OCI-LY7 (cell line): ENCODE results near the gene SLC27A5.

ENCODE experiments used
- EZH2phosphoT487 ChIP-seq: fragments of 200-600 bp; sonication (generic); IDR thresholded peaks from 2 replicates; pipeline ENCODE4 v1.6.1; 2018; ENCODE audit warnings: low read depth, borderline replicate concordance, mild to moderate bottlenecking, mixed run types, antibody characterized with exemption, low read length, moderate library complexity, mixed read lengths
- TF ChIP-seq, protein P1 (sequence below): fragments of 200-600 bp; sonication (generic); conservative IDR thresholded peaks from 2 replicates; pipeline ENCODE4 v1.5.1; 2014; ENCODE audit warnings: mild to moderate bottlenecking, antibody characterized with exemption, low read length, moderate library complexity, mixed read lengths

DNA sequence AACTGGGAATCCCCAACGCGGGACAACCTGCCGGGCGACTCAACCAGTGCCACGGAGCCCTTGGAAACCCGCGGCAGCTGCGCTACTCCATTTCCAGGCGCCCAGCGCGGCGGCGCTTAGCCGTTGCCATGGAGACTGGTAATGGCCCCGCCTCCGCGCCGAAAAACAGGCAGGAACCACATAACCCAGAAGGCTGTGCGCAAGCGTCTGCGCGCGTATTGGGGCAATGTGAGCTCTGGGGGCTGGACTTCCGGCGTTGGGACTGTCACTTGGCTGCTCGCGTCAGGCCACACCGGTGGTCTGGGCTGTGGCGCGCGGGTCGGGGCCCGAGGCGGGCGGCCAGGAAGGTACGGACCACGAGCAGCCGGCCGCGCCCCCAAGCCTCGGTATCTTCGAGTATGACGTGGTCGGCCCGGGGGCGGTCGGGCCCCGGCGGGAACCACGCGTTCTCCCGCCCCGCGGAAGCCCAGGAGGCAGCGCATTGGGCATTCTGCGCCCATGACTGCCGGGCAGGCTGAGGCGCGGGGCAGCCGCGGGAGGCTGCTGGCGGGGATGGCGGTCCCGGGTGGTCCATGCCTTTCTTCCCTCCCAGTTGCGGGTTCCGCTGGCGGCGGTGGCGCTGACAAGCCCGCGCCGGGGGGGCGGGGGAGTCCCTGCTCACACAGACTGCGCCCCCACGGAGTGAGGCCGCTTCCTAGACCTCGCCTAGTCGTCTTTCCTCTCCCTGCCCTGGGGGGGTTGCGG, 60.3 kb downstream of the SLC27A5 start, which contains the start of gene ZNF324B:
- TF ChIP-seq, protein P1, sequence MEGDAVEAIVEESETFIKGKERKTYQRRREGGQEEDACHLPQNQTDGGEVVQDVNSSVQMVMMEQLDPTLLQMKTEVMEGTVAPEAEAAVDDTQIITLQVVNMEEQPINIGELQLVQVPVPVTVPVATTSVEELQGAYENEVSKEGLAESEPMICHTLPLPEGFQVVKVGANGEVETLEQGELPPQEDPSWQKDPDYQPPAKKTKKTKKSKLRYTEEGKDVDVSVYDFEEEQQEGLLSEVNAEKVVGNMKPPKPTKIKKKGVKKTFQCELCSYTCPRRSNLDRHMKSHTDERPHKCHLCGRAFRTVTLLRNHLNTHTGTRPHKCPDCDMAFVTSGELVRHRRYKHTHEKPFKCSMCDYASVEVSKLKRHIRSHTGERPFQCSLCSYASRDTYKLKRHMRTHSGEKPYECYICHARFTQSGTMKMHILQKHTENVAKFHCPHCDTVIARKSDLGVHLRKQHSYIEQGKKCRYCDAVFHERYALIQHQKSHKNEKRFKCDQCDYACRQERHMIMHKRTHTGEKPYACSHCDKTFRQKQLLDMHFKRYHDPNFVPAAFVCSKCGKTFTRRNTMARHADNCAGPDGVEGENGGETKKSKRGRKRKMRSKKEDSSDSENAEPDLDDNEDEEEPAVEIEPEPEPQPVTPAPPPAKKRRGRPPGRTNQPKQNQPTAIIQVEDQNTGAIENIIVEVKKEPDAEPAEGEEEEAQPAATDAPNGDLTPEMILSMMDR = 0 out of 2 replicates have a peak, but pooled peaks have one; percentile 32
- no peak for TF ChIP-seq EZH2phosphoT487
